ENCODE measurements around the gene FKBP10.

FKBP10 gene

DNA sequence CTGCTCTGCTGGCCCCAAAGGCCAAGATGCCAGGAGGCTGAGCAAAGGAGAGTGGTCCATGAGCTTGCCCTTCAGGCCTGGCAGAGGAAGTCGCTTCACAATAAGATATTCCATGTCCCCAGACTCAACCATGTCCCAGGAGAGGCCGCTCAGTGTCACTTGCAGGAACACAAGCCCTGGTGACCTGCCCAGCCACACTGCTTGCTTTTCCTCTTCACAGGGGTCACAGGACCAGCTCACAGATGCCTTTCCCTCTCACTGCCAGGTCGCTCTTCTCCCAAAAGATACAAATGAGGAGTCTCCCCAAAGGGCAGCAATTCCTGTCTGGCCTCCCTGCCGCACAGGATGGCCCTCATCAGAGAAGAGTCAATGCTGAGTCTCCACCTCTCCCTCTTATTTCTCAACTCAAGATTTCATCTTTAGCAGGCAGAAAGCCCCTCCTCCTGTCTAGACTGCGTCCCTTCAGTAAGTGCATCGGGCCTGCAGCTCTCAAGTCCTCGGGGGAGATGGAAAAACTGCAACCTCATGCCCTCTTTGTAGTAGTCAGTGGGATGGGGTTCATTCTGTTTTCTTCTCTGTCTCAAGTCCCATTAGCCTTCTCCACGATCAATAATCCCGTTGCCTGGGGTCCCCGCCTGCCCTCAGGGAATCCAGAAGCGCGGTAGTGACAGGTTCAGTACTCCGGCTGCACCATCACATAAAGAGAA, 31.2 kb upstream of the FKBP10 start:
- TF ChIP-seq, protein P1, sequence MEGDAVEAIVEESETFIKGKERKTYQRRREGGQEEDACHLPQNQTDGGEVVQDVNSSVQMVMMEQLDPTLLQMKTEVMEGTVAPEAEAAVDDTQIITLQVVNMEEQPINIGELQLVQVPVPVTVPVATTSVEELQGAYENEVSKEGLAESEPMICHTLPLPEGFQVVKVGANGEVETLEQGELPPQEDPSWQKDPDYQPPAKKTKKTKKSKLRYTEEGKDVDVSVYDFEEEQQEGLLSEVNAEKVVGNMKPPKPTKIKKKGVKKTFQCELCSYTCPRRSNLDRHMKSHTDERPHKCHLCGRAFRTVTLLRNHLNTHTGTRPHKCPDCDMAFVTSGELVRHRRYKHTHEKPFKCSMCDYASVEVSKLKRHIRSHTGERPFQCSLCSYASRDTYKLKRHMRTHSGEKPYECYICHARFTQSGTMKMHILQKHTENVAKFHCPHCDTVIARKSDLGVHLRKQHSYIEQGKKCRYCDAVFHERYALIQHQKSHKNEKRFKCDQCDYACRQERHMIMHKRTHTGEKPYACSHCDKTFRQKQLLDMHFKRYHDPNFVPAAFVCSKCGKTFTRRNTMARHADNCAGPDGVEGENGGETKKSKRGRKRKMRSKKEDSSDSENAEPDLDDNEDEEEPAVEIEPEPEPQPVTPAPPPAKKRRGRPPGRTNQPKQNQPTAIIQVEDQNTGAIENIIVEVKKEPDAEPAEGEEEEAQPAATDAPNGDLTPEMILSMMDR (IDR thresholded peaks at IDR 0.05; ENCODE audit: borderline replicate concordance, control extremely low read depth, extremely low read depth, insufficient read depth, missing control alignments), result no peak
- in situ Hi-C loops (cut with MboI; ENCODE audit: low sequenced_read_pairs, unreplicated experiment), result no loop called here
- no peak for DNase-seq (ENCODE audit: low spot score)

DNA sequence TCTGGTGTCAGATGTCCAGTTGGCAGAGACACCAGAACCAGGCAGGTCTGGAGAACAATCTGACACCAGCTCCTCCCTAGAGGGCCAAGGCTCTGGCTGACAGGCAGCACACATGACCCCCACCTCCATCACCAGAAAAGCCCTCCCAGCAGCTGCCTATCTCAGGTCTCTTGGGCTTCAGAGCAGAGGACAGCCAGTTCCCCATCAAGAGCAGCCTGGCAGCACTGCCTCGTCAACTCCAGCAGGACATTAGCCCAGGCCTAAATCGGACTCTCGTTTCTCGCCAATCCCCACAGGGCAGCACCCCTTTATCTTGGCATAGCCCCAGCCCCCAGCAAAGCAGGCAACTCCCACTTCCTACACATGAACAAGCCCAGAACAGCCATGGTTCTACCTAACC, 30.7 kb upstream of the FKBP10 start:
- in situ Hi-C loops (cut with MboI; ENCODE audit: low sequenced_read_pairs, unreplicated experiment), result no loop called here
- TF ChIP-seq, protein P1 (IDR thresholded peaks at IDR 0.05; ENCODE audit: borderline replicate concordance, control extremely low read depth, extremely low read depth, insufficient read depth, missing control alignments), result no peak
- no peak for DNase-seq (ENCODE audit: low spot score)

DNA sequence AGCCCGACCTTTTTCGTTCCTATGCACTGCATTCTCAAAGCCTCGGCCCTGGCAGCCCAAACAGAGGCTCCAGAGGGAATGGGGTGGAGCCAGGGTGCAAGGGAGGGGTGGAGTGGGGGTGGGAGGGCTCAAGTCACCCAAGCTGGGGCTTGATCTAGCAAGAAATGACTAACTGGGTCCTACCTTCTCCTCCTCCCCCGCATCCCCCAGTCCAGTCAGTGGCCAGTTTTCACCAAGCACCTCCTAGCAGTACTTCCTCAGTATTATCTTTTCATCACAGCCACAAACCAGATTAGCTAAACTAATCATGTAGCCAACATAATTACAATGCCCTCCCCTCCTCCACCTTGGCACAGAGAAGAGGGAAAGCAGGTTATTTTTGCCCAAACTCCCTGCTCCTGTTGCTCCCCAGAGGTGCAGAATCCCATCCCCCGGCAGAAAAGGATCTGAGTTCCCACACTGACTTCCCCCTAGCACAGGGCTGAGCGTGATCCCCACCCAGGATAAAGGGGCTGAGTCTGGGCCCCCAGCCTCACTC, 28.5 kb upstream of the FKBP10 start:
- peak; percentile 61 for DNase-seq (ENCODE audit: low spot score)
- in situ Hi-C loops (cut with MboI; ENCODE audit: low sequenced_read_pairs, unreplicated experiment), result no loop called here

DNA sequence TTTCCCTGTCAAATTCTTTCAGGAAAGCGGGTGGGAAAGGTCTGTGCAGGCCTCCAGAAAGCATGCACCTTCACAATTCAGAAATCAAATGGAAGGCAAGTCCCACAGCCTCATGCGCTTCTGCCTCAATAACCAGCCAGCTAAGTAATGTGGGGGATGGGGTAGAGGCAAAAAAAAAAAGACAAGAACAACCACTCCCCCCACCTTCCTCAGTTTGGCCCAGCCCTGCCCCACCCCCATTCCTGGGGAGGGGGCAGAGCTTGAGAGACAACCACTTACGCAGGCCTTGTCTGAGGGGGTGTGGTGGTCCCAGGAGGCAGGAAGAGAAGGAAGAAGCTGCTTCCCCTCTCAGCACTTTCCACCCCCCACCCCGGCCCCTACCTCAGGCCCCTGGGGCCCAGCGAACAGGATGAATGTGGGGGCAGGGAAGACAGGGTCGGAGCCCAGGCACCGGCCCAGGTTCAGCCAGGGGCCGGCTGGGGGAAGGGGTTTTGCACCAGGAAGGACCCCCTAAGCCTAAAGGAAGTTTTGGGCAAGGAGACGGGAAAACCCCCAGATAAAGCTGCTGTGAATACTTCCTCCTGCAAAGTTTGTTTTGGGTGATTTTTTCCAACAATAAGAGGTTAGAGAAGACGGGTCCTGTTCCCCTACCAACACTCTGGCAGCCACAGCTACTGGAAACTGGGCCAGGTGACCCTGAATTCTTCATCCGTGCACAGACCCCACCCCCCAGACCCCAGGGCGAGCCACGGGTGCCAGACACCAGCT, 27.5 kb upstream of the FKBP10 start:
- TF ChIP-seq, protein P1 (IDR thresholded peaks at IDR 0.05; ENCODE audit: borderline replicate concordance, control extremely low read depth, extremely low read depth, insufficient read depth, missing control alignments), result no peak
- no peak for DNase-seq (ENCODE audit: low spot score)
- in situ Hi-C loops (cut with MboI; ENCODE audit: low sequenced_read_pairs, unreplicated experiment), result no loop called here

More for the DNA sequence above, 28.5 kb upstream of the FKBP10 start:
- TF ChIP-seq, protein P1 (IDR thresholded peaks at IDR 0.05; ENCODE audit: borderline replicate concordance, control extremely low read depth, extremely low read depth, insufficient read depth, missing control alignments), result no peak

DNA sequence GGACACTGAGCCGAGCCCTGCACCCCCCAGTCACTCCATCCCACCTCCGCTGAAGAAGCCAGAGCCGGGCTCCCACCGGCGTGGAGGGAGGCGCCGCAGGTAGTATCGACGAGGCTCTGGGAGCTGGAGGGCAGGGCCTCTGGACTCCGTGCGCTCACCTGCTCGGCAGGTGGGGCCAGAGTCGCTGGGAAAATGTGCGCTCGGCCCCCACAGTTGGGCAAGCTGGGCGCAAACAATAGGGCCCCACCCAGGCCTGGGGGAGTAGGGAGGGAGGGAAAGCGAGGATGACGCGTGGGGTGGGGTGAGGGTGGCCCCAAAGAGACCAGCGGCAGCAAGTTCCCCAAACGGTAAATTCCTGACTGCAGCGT, 27.0 kb upstream of the FKBP10 start:
- DNase-seq (ENCODE audit: low spot score), result no peak
- in situ Hi-C loops (cut with MboI; ENCODE audit: low sequenced_read_pairs, unreplicated experiment), result no loop called here

More for the DNA sequence above, 27.0 kb upstream of the FKBP10 start:
- TF ChIP-seq, protein P1 (IDR thresholded peaks at IDR 0.05; ENCODE audit: borderline replicate concordance, control extremely low read depth, extremely low read depth, insufficient read depth, missing control alignments), result no peak

Measured in GM13976 (cell line).